IPS-20b (cell line): ENCODE measurements around the gene ABAT.
"Not testable (repeated sequence)": the region's sequence is repeated elsewhere in the genome, so short reads cannot be mapped to it uniquely, and the experiment has no call there.

Experiments
- H3K27ac ChIP-seq: one replicate; pipeline ENCODE4 v1.5.1; 2013; ENCODE audit warnings: low read length
- H3K27me3 ChIP-seq: 2 replicates; pipeline ENCODE4 v1.6.1; 2013; ENCODE audit warnings: mild to moderate bottlenecking, low read length, inconsistent platforms; ENCODE audit not compliant: insufficient read depth
- H3K36me3 ChIP-seq: 2 replicates; pipeline ENCODE4 v1.6.1; 2013; ENCODE audit warnings: low read depth, mild to moderate bottlenecking, inconsistent platforms, low read length, moderate library complexity; ENCODE audit not compliant: insufficient read depth
- H3K4me1 ChIP-seq: 2 replicates; pipeline ENCODE4 v1.6.1; 2013; ENCODE audit warnings: mild to moderate bottlenecking, control low read depth, inconsistent platforms, low read length, moderate library complexity; ENCODE audit not compliant: insufficient read depth
- H3K4me3 ChIP-seq: 2 replicates; pipeline ENCODE4 v1.5.1; 2013; ENCODE audit warnings: mild to moderate bottlenecking, low read length, inconsistent platforms
- H3K9ac ChIP-seq: 2 replicates; pipeline ENCODE4 v1.6.1; 2013; ENCODE audit warnings: low read depth, mild to moderate bottlenecking, inconsistent platforms, low read length, moderate library complexity
- H3K9me3 ChIP-seq: 2 replicates; pipeline ENCODE4 v1.6.1; 2013; ENCODE audit warnings: mild to moderate bottlenecking, low read depth, low read length, inconsistent platforms; ENCODE audit not compliant: insufficient read depth

ABAT gene

DNA sequence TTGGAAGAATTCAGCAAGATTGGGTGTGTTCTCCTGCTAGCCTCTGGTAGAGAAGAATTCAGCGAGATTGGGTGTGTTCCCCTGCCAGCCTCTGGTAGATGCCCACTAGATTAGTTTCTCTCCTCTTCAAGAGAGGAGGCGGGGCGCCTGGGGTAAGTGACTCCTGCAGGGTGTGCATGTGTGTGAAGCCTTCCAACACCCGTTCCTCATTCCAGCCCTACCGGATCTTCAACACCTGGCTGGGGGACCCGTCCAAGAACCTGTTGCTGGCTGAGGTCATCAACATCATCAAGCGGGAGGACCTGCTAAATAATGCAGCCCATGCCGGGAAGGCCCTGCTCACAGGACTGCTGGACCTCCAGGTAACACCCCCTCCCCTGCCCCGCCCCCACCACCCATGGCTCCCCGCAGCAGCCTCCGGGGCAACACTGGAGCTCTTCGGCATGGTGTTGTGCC, 101.7 kb downstream of the ABAT start:
- H3K9ac ChIP-seq = no peak overlapping the region
- H3K36me3 ChIP-seq = peaks cover 8% of the 10 kb centered on the region; the same call in 1 of the 2 replicates
- H3K4me3 ChIP-seq = no peak overlapping the region
- H3K9me3 ChIP-seq = no peaks in the 10 kb centered on the region
- H3K27me3 ChIP-seq = no peaks in the 10 kb centered on the region
- no peak overlapping the region for H3K27ac ChIP-seq
- H3K4me1 ChIP-seq = no peaks in the 10 kb centered on the region

DNA sequence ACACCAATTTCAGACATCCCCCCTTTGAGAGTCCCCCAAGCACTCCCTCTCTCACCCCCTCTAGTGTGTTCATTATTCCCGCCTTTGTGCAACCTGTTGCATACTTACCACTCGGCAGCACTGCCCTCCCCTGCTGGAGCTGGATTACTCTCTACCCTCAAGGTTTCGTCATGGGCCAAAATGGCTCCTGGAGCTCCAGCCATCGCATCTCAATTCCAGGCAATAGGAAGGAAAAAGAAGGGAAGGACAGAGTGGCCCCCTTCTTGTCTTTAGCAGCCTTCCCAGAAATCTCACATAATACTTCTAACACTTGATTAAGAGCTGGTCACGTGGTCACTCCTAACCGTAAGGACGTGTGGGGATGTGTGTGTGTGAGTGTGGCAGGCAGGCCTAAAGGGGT, 102.8 kb downstream of the ABAT start:
- H3K9me3 ChIP-seq = no peaks in the 10 kb centered on the region
- no peak overlapping the region for H3K27ac ChIP-seq
- H3K36me3 ChIP-seq = peaks cover 8% of the 10 kb centered on the region; the same call in 1 of the 2 replicates
- H3K9ac ChIP-seq = no peak overlapping the region
- H3K4me1 ChIP-seq = no peaks in the 10 kb centered on the region
- no peak overlapping the region for H3K4me3 ChIP-seq
- no peaks in the 10 kb centered on the region for H3K27me3 ChIP-seq

DNA sequence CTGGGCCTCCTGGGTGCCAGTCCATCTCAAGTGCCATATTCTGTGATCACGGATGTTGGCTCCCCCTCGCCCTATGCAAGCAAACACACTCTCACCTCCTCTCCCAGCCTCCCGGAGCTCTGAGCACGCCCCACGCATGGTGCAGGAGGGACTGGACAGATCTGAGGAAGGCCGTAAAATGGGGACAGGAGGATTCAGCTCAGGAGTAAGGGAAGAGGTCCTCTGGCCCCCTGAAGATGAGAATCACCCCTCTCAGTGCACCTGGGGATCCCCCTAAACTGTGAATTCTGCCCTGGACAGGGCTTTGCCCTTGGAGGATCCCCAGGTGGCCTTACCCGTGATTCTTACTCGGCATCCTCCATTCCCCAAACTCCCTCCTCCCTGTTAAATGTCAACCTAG, 107.4 kb downstream of the ABAT start:
- Histone ChIP-seq H3K4me1 (no peaks in the 10 kb centered on the region), H3K9me3 (no peaks in the 10 kb centered on the region), H3K27me3 (no peaks in the 10 kb centered on the region), H3K4me3 (no peak overlapping the region), H3K9ac (no peak overlapping the region), H3K36me3 (peaks cover 4% of the 10 kb centered on the region; the same call in 1 of the 2 replicates), H3K27ac (no peak overlapping the region)

- Histone ChIP-seq H3K36me3 (no peaks in the 10 kb centered on the region), H3K27me3 (no peaks in the 10 kb centered on the region), H3K4me1 (no peaks in the 10 kb centered on the region), H3K27ac (no peak overlapping the region), H3K9ac (no peak overlapping the region), H3K9me3 (no peaks in the 10 kb centered on the region), H3K4me3 (no peak overlapping the region)
Measured at GRCh38 chr16:8782673-8783072, 108.3 kb downstream of the ABAT start.

DNA sequence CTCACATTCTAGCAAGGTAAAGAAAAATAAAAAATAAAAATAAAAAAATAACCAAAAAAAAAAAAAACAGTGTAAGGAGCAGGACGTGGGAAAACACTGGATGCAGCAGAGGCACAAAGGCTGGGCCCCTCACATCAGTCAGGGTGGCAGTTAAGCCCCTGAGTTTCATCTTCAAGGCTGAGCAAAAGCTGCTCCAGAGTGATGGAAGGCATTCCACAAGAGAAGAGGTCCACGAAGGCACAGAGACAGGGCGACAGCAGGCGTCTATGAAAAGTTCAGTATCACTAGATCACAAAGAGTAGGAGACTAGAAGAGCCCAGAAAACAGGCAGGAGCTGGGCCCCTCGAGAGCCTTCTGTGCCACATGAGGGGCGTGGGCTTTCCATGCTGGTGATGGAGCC, 111.0 kb downstream of the ABAT start:
- Histone ChIP-seq H3K27me3 (no peaks in the 10 kb centered on the region), H3K9ac (no peak overlapping the region), H3K4me1 (no peaks in the 10 kb centered on the region), H3K27ac (no peak overlapping the region), H3K36me3 (no peaks in the 10 kb centered on the region), H3K9me3 (no peaks in the 10 kb centered on the region), H3K4me3 (no peak overlapping the region)

DNA sequence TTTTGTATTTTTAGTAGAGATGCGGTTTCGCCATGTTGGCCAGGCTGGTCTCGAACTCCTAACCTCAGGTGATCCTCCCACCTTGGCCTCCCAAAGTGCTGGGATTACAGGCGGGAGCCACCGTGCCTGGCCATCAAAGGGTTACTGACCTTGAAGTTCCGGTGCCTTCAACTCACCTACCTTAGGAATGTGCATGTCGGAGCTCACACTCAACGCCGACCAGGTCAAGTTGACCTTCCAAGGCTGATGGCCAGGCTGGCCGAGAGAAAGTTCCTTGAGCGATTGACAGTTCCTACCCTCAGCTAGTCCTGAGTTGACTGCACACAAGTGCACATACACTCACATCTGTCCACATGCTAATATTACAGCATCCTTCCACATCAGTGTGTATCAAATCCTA, 111.9 kb downstream of the ABAT start:
- not testable (repeated sequence) for H3K9ac ChIP-seq, H3K4me1 ChIP-seq, H3K27ac ChIP-seq, H3K4me3 ChIP-seq, H3K9me3 ChIP-seq, H3K27me3 ChIP-seq, H3K36me3 ChIP-seq

DNA sequence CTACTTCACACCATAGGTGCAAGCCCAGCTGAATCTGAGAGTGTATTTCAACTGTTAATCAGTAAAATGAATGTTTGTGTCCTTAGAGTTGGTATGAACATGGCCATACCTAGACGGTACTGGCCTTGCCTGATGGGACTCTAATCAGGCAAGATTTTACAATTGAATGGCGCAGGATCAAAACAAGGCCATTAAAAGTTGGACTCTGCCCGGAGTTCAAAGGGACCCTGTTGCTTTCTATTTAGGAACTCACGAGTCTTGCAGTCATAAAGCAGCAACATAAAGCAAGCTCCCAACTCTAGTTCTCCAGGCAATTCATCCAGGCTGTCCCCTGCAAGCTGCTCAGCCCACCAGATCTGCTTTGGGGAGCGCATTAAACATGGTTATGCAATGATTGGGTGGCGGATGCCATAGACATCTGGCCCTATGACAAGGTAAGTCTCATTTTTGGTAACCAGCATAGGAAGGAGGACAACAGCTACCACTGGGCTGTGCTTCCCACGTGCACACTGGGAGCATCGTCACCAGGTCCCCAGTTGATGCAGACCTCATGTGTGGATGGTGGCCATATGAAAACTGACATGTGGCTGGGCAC, 114.3 kb downstream of the ABAT start:
- Histone ChIP-seq H3K36me3 (no peaks in the 10 kb centered on the region), H3K9ac (no peak overlapping the region), H3K4me1 (no peaks in the 10 kb centered on the region)

DNA sequence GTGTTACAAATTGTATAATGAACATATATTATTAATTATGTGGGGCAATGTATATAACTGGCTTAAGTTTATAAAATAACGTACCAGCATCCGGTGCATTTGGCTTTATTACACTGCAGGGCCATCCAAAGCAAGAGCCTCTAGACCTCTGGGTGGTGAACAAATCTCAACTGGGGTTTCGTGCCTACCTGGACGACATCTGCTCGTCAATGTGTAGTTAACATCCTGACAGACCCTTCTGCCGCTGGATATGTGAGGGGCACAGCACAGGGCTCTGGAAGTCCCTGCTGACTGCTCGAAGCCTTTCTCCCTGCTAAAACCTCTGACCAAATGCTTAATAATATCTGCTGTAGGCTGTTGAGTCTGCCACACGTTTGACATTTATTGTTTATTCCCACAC, 120.7 kb downstream of the ABAT start:
- Histone ChIP-seq H3K4me1 (peaks cover 8% of the 10 kb centered on the region; the same call in 1 of the 2 replicates), H3K36me3 (peaks cover 9% of the 10 kb centered on the region; the same call in 1 of the 2 replicates), H3K9ac (no peak overlapping the region), H3K27me3 (no peaks in the 10 kb centered on the region), H3K27ac (no peak overlapping the region), H3K9me3 (no peaks in the 10 kb centered on the region), H3K4me3 (no peak overlapping the region)

More for the DNA sequence above, 114.3 kb downstream of the ABAT start:
- no peaks in the 10 kb centered on the region for H3K9me3 ChIP-seq
- no peak overlapping the region for H3K4me3 ChIP-seq
- H3K27me3 ChIP-seq = no peaks in the 10 kb centered on the region
- no peak overlapping the region for H3K27ac ChIP-seq

GRCh38 chr16:8795818-8796217, 121.4 kb downstream of the ABAT start:
- Histone ChIP-seq H3K36me3 (peaks cover 12% of the 10 kb centered on the region; the same call in 1 of the 2 replicates), H3K9ac (no peak overlapping the region), H3K9me3 (no peaks in the 10 kb centered on the region), H3K4me3 (0 out of 2 replicates have a peak overlapping the region, but pooled peaks have one; percentile 87), H3K27ac (no peak overlapping the region), H3K4me1 (peaks cover 8% of the 10 kb centered on the region; the same call in 1 of the 2 replicates), H3K27me3 (no peaks in the 10 kb centered on the region)

DNA sequence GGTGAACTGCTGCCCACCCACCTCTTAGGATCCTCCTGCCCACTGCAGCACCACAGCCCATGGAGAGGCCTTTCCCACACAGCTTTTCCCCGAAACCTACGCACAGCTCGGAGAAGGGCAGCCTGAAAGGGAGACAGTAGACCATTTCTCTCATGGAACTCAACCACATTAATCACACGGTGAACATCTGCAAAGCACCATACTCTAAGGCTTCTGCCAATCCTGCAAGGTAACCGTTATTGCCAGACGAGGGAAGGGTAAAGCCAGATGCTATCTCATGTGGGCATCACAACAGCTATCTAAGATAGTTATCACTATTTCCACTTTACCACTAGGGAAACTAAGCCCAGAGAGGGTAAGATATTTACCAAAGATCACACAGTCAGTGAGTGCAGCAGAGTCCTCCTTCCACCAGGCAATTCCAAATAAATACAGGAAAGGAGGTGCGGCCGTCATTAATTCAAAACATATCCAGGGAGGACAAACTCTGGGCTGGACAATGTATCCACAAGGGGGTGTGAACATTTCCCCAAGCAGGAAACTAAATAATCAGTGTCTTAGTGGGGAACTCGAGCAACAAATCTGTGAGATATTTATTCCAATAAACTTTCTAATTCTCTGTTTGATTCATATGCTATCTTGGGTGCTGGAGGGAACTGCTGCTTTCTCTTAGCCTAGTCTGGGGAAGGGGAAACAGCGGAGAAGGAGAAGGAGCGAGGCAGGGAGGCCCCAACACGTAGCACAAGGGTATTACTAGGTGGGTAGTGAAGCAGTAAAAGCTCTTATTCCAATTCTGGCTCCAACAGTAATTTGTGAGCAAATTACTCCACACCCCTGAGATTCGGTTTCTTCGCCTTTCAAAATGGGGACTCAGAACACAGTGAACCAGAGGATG, 122.3 kb downstream of the ABAT start:
- H3K9me3 ChIP-seq = no peaks in the 10 kb centered on the region
- H3K27me3 ChIP-seq = no peaks in the 10 kb centered on the region
- peak overlapping the region; percentile 95; the same call in 1 of the 2 replicates for H3K9ac ChIP-seq
- peak overlapping the region; percentile 87 for H3K4me3 ChIP-seq
- H3K27ac ChIP-seq = peak overlapping the region; percentile 73
- H3K36me3 ChIP-seq = peaks cover 21% of the 10 kb centered on the region
- H3K4me1 ChIP-seq = peaks cover 8% of the 10 kb centered on the region; the same call in 1 of the 2 replicates

DNA sequence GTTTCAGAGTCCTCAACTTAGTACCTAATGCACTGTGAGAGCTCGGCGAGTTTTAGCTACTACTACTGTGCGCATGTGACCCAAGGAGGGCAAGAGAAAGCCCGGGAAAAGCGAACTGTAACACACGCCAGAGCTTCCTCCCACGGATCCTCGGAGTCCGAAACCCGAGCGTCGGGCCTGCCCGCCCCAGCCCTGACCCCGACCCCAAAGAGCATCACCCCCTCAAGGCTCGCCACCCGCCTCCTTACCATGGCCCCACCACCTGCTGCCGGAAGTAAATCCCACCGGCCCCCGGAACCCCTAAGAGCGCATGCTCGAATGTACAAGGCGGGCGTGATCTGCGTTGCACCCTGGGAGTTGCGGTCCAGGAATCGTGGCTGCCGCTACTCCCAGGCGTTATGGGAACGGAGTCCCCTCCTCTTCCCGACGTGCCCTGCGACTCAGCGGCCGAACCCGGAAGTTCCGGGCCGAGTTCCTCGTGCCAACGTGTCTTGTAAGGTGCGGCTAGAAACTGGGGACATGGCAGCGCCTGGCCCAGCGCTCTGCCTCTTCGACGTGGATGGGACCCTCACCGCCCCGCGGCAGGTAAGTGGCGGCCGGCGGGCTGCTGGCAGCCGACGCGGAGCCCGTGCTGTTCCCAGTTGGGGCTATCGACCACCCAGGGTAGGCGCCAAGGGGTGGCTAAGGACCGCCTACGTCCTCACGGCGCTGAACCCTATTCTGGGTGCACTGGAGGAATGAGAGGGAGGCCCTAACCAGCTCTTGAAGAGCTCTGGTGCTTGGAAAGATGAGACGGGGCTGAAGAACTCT, 123.2 kb downstream of the ABAT start, which contains the start of the genes PMM2 and TMEM186:
Gene PMM2 (plus strand): TSS at position 476 of the 810 bp plus-strand sequence. CDS start 44 bp downstream, at position 520.
Gene TMEM186 (minus strand): TSS at position 276 of the 810 bp plus-strand sequence. CDS start 25 bp downstream, at position 251.
- no peaks in the 10 kb centered on the region for H3K9me3 ChIP-seq
- peak within 1 kb of the TSS; percentile 95 for H3K9ac ChIP-seq
- peak within 1 kb of the TSS; percentile 87 for H3K4me3 ChIP-seq
- no peaks in the 10 kb centered on the region for H3K27me3 ChIP-seq
- H3K4me1 ChIP-seq = peaks cover 8% of the 10 kb centered on the region; the same call in 1 of the 2 replicates
- H3K36me3 ChIP-seq = peaks cover 30% of the 10 kb centered on the region
- H3K27ac ChIP-seq = peak within 1 kb of the TSS; percentile 73
